ENCODE results near the gene MAP2.

The MAP2 gene

DNA sequence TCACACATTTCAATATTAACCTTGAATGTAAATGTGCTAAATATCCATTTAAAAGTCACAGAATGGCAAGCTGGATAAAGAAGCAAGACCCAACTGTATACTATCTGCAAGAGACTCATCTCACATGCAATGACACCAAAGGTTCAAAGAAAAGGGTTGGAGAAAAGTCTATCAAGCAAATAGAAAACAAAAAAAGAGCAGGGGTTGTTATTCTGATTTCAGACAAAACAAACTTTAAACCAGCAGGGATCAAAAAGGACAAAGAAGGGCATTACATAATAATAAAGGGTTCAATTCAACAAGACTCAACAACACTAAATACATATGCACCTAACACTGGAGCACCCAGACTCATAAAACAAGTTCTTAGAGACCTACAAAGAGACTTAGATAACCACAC lies 333.3 kb downstream of the MAP2 start:
- DNase-seq, result no peak

DNA sequence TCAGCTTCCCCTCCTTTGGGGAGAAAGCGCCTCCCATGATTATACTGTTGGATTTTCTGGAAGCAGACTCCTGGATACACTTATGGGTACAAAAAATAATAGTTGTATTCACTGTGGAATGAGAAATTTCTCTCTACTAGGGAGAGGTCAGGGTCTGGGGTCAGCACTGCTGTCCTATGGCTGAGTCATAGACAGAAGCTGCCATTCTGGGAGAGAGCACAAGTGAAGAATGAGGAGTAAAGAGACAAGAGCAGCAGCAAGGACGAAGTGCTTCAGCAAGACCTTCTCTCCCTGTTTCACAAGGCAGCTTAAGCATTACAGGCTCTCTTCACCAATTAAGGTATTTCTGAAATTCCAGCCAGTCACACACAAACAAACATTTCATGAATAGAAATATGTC lies 337.7 kb downstream of the MAP2 start:
- DNase-seq, result no peak

DNA sequence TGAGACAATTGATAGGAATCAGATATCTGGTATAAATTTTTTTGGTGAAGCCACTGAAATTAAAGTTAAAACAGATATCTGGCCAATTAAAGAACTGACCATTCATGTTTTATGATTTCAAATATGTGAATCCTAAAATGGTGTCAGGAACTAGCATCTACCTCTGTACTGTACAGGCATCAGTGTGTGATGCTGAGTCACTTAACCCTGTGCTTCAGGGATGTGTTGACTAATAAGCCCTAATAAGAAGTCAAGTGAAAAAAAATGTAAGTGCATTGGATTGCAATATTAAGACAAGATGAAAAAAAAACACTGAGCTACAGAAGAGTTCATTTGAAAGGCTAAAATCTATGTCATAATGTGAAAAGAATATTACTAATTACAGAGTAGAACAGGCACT lies 338.7 kb downstream of the MAP2 start:
- DNase-seq, result no peak

DNA sequence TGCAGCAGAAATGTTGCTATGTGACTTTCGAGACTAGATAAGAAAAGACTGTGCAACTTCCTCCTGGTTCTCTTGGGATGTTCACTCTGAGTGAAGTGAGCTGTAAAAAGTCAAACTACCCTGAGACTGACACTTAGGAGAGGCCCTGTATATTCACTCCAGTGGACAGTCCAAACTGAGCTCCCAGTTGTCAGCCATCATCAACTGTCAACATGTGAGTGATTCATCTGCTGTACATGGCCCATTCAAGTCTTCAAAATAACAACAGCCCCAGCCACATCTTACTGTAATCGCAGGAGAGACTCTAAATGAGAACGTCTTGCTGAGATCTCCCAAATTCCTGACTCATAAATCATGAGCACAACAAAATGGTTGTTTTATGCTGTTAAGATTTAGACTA lies 339.3 kb downstream of the MAP2 start:
- DNase-seq, result no peak

DNA sequence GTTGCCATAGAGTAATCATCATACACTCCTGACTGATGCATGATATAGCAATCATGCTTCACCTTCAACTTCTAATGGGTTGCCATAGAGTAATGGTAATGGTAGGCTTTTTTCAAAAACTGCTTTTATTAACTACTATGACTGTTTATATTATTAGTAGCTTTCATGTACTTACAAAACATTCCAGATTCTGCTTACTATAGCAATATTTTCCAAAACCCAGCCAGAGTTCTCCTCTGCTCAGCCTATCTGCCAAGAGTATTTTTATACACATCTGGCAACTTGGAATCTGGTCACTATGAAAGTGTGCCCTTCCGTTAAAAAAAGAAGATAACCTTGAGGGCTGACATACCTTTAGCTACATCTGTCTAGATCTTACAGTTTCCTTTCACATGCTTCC lies 342.8 kb downstream of the MAP2 start:
- no peak for DNase-seq

DNA sequence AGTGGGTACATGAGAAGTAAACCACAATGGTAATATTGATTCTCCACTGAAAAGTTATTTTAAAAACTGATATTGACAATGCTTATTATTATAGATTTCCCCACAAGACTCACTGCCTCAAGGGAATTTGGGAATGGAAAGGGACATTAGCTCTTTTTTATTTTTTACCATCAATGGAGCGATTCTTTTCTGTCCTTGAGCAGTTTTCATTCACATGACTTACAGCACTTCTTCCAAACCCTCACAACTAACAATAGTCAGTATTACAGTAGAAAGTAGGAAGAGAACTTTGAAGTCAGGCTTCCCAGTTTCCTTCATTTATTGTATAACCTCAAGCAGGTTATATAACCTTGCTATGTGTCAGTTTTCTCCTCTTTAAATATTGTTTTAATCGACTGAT lies 343.5 kb downstream of the MAP2 start:
- DNase-seq, result no peak

DNA sequence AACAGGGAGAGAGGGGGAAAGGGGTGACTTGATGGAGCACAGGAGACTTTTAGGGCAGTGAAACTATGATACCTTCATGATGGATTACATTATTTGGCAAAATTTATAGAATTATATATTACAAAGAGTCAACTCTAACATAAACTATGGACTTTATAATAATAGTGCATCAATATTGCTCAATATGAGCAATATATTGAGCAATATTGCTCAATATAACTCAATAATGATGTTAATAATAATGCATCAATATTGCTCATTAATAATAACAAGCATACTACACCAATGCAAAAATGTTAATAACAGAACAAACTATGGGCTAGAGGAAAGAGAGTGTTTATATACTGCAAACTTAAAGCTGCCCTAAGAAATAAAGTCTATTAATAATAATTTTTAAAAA lies 344.7 kb downstream of the MAP2 start:
- no peak for DNase-seq

DNA sequence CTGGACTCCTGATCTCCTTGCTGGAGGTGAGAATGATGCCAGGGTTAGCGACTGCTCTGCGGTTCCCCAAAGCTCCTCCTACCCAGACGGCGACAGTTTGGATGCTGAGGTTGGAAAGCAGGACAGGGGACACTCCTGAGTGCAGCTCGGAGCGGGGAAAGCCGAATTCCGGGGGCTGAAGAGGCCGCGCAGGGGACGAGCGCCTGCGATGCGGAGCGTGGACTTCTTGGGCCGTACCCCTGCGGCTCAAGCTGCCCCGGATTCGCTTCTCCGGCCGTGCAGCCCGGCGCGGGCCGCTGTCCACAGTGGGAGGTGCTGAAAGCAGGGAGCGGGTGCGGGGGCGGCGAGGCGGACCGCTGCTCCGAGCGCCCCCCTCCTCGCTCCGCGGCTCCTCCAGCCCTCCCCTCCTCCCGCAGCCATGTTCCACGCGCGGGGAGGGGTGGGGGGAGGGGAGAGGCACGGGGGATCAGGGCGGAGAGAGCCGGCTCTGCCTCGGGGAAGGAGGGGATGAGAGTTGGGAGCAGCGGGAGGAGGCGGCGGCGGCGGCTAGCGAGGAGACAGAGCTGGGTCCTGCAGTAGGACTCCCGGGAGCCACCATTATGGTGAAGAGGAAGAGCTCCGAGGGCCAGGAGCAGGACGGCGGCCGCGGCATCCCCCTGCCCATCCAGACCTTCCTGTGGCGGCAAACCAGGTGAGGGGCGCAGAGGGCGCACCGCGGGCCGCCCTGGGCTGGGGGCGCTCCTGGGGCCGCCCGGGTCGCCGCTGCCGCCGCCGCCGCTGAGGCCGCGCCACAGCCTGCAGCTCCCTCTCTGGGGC lies 347.8 kb downstream of the MAP2 start, which contains the start of gene UNC80:
Gene UNC80 (plus strand): TSS at position 359 of the 816 bp plus-strand sequence. CDS start 241 bp downstream, at position 600.
- no peak for DNase-seq

DNA sequence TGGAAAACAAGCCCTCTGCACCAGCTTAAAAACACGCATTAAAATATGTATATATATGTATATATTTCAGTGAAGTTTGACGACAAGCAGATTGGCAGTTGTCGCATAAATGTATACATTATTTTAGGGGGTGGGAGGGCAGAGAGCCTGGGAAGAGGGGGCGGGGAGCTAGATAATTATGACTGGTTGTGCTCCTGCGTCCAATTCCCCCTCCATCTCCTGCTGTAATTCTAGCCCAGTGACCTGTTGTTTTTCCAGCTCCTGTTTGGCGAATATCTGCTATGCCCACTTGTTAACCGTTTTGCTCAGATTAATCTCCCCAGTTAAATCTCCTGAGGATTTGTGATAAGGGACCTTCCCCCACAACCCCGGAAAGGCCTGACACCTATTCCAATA lies 348.4 kb downstream of the MAP2 start:
- peak; percentile 37 for DNase-seq

DNA sequence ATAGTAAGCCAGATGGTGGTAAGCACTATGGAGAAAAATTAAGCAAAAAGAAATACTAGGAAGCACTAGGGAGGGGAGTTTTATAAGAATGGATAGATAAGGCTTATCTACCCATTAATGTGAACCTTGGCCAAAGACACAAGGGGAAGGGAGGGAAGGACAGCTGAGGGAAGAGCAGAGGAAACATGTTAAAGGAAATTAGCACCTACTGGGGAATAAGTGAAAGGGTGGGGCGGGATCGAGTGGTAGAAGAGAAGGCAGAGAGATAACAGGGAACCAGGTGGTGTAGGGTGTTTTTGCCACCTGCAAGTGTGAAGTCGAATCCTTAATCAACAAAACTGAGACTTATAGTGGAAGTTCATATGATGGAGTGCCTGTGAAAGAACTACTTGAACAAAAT lies 349.5 kb downstream of the MAP2 start:
- DNase-seq, result peak; percentile 18
